ENCODE results near the gene ASAP2. TPM values are rescaled to one million over a fixed set of nuclear protein-coding genes. Genes with fewer than 3 reads are reported as not detected.

ASAP2 gene
- polyA plus RNA-seq, 1 donor from 2014 or later = 41.0 TPM

DNA sequence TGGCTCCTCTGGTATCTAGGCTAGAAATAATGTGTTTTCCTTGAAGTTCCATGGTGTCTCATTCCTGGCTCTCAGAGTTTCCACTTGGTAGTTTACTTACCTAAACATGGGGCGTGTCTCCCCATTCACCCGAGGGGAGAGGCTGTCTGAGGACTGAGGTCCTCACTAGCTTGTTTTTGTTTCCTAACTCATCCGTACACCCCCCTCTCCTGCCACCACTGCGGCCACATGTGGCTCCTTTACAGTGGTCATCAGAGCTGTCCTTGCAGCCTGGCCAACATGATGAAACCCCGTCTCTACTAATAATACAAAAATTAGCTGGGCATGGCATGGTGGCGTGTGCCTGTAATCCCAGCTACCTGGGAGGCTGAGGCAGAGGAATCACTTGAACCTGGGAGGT is 106.0 kb downstream of the ASAP2 start:
- Histone ChIP-seq H3F3A (ENCODE audit: insufficient read depth, low read length, poor library complexity, severe bottlenecking) (no peaks in the 10 kb centered on the region), H3K27ac (ENCODE audit: low read length) (no peak overlapping the region), H3K79me2 (replicated peaks; ENCODE audit: insufficient read depth, low read length) (no peaks in the 10 kb centered on the region), H3K9ac (ENCODE audit: low read length) (no peak overlapping the region), H4K20me1 (ENCODE audit: insufficient read depth) (no peaks in the 10 kb centered on the region), H2AFZ (ENCODE audit: low read depth, low read length) (no peak overlapping the region), H3K4me2 (ENCODE audit: low read length) (no peak overlapping the region), H3K9me2 (ENCODE audit: insufficient read depth, low read length) (no peaks in the 10 kb centered on the region), H3K9me3 (ENCODE audit: low read length) (no peaks in the 10 kb centered on the region), H3K4me3 (ENCODE audit: low read length) (no peak overlapping the region), H3K36me3 (ENCODE audit: insufficient read depth, low read length) (no peaks in the 10 kb centered on the region), H3K27me3 (ENCODE audit: insufficient read depth, low read depth, low read length) (no peaks in the 10 kb centered on the region)
- TF ChIP-seq, protein P1, sequence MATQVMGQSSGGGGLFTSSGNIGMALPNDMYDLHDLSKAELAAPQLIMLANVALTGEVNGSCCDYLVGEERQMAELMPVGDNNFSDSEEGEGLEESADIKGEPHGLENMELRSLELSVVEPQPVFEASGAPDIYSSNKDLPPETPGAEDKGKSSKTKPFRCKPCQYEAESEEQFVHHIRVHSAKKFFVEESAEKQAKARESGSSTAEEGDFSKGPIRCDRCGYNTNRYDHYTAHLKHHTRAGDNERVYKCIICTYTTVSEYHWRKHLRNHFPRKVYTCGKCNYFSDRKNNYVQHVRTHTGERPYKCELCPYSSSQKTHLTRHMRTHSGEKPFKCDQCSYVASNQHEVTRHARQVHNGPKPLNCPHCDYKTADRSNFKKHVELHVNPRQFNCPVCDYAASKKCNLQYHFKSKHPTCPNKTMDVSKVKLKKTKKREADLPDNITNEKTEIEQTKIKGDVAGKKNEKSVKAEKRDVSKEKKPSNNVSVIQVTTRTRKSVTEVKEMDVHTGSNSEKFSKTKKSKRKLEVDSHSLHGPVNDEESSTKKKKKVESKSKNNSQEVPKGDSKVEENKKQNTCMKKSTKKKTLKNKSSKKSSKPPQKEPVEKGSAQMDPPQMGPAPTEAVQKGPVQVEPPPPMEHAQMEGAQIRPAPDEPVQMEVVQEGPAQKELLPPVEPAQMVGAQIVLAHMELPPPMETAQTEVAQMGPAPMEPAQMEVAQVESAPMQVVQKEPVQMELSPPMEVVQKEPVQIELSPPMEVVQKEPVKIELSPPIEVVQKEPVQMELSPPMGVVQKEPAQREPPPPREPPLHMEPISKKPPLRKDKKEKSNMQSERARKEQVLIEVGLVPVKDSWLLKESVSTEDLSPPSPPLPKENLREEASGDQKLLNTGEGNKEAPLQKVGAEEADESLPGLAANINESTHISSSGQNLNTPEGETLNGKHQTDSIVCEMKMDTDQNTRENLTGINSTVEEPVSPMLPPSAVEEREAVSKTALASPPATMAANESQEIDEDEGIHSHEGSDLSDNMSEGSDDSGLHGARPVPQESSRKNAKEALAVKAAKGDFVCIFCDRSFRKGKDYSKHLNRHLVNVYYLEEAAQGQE (IDR thresholded peaks at IDR 0.05; ENCODE audit: borderline replicate concordance) = no peak
- TF ChIP-seq TAF1 (IDR thresholded peaks at IDR 0.05; ENCODE audit: low read depth) (no peak), RAD21 (conservative IDR thresholded peaks at IDR 0.05) (no peak), POLR2AphosphoS5 (IDR thresholded peaks at IDR 0.05) (no peak), MXI1 (conservative IDR thresholded peaks at IDR 0.05; ENCODE audit: poor library complexity, severe bottlenecking) (no peak), EP300 (conservative IDR thresholded peaks at IDR 0.05; ENCODE audit: poor library complexity, severe bottlenecking) (no peak), SMC3 (conservative IDR thresholded peaks at IDR 0.05; ENCODE audit: poor library complexity) (no peak), EZH2 (IDR thresholded peaks at IDR 0.05; ENCODE audit: borderline replicate concordance, insufficient read depth, low read length, poor library complexity, severe bottlenecking) (no peak)
- TF ChIP-seq, protein P2, sequence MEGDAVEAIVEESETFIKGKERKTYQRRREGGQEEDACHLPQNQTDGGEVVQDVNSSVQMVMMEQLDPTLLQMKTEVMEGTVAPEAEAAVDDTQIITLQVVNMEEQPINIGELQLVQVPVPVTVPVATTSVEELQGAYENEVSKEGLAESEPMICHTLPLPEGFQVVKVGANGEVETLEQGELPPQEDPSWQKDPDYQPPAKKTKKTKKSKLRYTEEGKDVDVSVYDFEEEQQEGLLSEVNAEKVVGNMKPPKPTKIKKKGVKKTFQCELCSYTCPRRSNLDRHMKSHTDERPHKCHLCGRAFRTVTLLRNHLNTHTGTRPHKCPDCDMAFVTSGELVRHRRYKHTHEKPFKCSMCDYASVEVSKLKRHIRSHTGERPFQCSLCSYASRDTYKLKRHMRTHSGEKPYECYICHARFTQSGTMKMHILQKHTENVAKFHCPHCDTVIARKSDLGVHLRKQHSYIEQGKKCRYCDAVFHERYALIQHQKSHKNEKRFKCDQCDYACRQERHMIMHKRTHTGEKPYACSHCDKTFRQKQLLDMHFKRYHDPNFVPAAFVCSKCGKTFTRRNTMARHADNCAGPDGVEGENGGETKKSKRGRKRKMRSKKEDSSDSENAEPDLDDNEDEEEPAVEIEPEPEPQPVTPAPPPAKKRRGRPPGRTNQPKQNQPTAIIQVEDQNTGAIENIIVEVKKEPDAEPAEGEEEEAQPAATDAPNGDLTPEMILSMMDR (IDR thresholded peaks at IDR 0.05; ENCODE audit: poor library complexity, severe bottlenecking) = no peak

DNA sequence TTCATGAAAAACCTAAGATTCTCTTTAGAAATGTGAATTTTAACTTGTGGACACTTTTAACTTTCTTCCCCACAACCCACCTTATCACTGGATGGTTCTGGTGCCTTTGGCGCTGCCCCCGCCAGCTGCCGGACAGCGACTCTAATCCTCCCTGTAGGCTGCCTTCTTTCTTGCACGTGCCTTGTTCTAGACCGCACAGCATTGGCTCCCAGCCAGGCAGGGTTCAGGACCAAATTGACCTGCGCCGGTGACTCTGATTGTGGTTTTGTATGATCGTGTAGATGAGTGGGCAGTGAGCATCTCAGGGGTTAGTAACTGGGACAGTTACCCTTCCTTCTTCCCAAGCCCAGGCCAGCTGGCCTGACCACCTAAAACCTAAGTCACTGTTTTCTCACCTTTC is 106.8 kb downstream of the ASAP2 start:
- no peaks in the 10 kb centered on the region for H3K36me3 ChIP-seq (ENCODE audit: insufficient read depth, low read length)
- TF ChIP-seq EZH2 (IDR thresholded peaks at IDR 0.05; ENCODE audit: borderline replicate concordance, insufficient read depth, low read length, poor library complexity, severe bottlenecking) = no peak
- no peak for TF ChIP-seq EP300 (conservative IDR thresholded peaks at IDR 0.05; ENCODE audit: poor library complexity, severe bottlenecking)
- TF ChIP-seq SMC3 (conservative IDR thresholded peaks at IDR 0.05; ENCODE audit: poor library complexity) = no peak
- TF ChIP-seq MXI1 (conservative IDR thresholded peaks at IDR 0.05; ENCODE audit: poor library complexity, severe bottlenecking) = no peak
- TF ChIP-seq, protein P1 (IDR thresholded peaks at IDR 0.05; ENCODE audit: borderline replicate concordance) = no peak
- no peak for TF ChIP-seq TAF1 (IDR thresholded peaks at IDR 0.05; ENCODE audit: low read depth)
- TF ChIP-seq, protein P2 (IDR thresholded peaks at IDR 0.05; ENCODE audit: poor library complexity, severe bottlenecking) = no peak
- no peak for TF ChIP-seq POLR2AphosphoS5 (IDR thresholded peaks at IDR 0.05)
- no peak for TF ChIP-seq RAD21 (conservative IDR thresholded peaks at IDR 0.05)
- H3F3A ChIP-seq (ENCODE audit: insufficient read depth, low read length, poor library complexity, severe bottlenecking) = no peaks in the 10 kb centered on the region
- H3K9me3 ChIP-seq (ENCODE audit: low read length) = no peaks in the 10 kb centered on the region
- no peaks in the 10 kb centered on the region for H4K20me1 ChIP-seq (ENCODE audit: insufficient read depth)
- H3K9me2 ChIP-seq (ENCODE audit: insufficient read depth, low read length) = no peaks in the 10 kb centered on the region
- H3K27ac ChIP-seq (ENCODE audit: low read length) = no peak overlapping the region
- no peaks in the 10 kb centered on the region for H3K79me2 ChIP-seq (replicated peaks; ENCODE audit: insufficient read depth, low read length)
- H3K27me3 ChIP-seq (ENCODE audit: insufficient read depth, low read depth, low read length) = no peaks in the 10 kb centered on the region
- no peak overlapping the region for H3K4me3 ChIP-seq (ENCODE audit: low read length)
- H3K9ac ChIP-seq (ENCODE audit: low read length) = no peak overlapping the region
- H3K4me2 ChIP-seq (ENCODE audit: low read length) = no peak overlapping the region
- H2AFZ ChIP-seq (ENCODE audit: low read depth, low read length) = no peak overlapping the region
